NCI-H2227 (cell line): ENCODE results near the gene CCDC57.
"Not testable (repeated sequence)": the region's sequence is repeated elsewhere in the genome, so short reads cannot be mapped to it uniquely, and the experiment has no call there.

Experiments
- DNase-seq: peaks from one replicate; lab custom pipeline; 2025; ENCODE audit not compliant: unreplicated experiment; lab: John Stamatoyannopoulos, UW

CCDC57 gene

GRCh38 chr17:82157046-82158035 lies 55.3 kb downstream of the CCDC57 start:
- DNase-seq: peak; percentile 29

GRCh38 chr17:82156284-82156925 lies 56.2 kb downstream of the CCDC57 start:
- DNase-seq: no peak

GRCh38 chr17:82155606-82156005 lies 57.0 kb downstream of the CCDC57 start:
- DNase-seq: no peak

- DNase-seq: no peak
Observed at GRCh38 chr17:82154881-82155331, 57.7 kb downstream of the CCDC57 start.

- peak; percentile 80 for DNase-seq
Observed at GRCh38 chr17:82153745-82154375, 58.8 kb downstream of the CCDC57 start.

- DNase-seq: no peak
Observed at GRCh38 chr17:82153295-82153691, 59.3 kb downstream of the CCDC57 start.

GRCh38 chr17:82152556-82153294 lies 59.9 kb downstream of the CCDC57 start:
- no peak for DNase-seq

- no peak for DNase-seq
Observed at GRCh38 chr17:82152114-82152513, 60.5 kb downstream of the CCDC57 start.

- DNase-seq: no peak
Observed at GRCh38 chr17:82151106-82151957, 61.3 kb downstream of the CCDC57 start.

- DNase-seq: no peak
Observed at GRCh38 chr17:82149401-82150099, 63.1 kb downstream of the CCDC57 start.

- no peak for DNase-seq
Observed at GRCh38 chr17:82148997-82149396, 63.6 kb downstream of the CCDC57 start.

- DNase-seq: no peak
Observed at GRCh38 chr17:82148011-82148410, 64.6 kb downstream of the CCDC57 start.

GRCh38 chr17:82146663-82147654 lies 65.7 kb downstream of the CCDC57 start:
- DNase-seq: no peak

- DNase-seq: no peak
Observed at GRCh38 chr17:82145550-82146155, 67.0 kb downstream of the CCDC57 start.

- no peak for DNase-seq
Observed at GRCh38 chr17:82143333-82143732, 69.3 kb downstream of the CCDC57 start.

- DNase-seq: not testable (repeated sequence)
Observed at GRCh38 chr17:82139961-82140360, 72.7 kb downstream of the CCDC57 start.

- DNase-seq: no peak
Observed at GRCh38 chr17:82138511-82138992, 74.1 kb downstream of the CCDC57 start.

- no peak for DNase-seq
Observed at GRCh38 chr17:82134101-82134500, 78.5 kb downstream of the CCDC57 start.
